Ovary (tissue), 3 donors: ENCODE data around the gene ANXA8L1.
"Not testable (repeated sequence)": the region's sequence is repeated elsewhere in the genome, so short reads cannot be mapped to it uniquely, and the experiment has no call there.

Source experiments
- EP300 ChIP-seq: sonication (generic); formaldehyde crosslinking; IDR thresholded peaks from one replicate; pipeline ENCODE4 v1.6.1; 2017; ENCODE audit warnings: antibody characterized with exemption
- POLR2A ChIP-seq: fragments of 450-650 bp; IDR thresholded peaks from one replicate; pipeline ENCODE4 v1.6.1; 2017; ENCODE audit warnings: antibody characterized with exemption, mild to moderate bottlenecking, moderate library complexity
- TF ChIP-seq, protein P1 (sequence below), 3 donors: fragments of 450-650 bp in 2 of 3; fragments of 200-600 bp in 1 of 3; IDR thresholded peaks; one replicate each; pipeline versions ENCODE4 v1.5.1 to v1.8.0; 2016 to 2022; ENCODE audit warnings: antibody characterized with exemption in 3 of 3, mild to moderate bottlenecking in 1 of 3
- donor health status: DM: no; HTN: no; CAD: no.

DNA sequence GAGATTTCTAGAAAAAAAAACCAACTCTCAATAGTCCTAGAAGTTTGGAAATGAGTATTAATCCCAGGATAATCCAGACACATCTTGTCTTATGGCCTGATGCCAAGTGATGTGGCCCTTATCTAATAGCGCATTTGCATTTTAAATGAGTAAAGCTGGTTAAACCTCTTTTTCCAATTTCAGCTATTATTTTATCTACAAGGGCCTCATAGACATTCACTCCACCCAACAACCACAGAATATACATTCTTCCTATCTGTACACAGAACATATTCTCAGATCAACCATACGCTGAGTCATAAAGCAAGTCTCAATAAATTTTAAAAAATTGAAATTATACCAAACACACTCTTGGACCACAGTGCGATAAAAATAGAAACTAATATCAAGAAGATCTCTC is 34.0 kb downstream of the ANXA8L1 start:
- TF ChIP-seq, protein P1, sequence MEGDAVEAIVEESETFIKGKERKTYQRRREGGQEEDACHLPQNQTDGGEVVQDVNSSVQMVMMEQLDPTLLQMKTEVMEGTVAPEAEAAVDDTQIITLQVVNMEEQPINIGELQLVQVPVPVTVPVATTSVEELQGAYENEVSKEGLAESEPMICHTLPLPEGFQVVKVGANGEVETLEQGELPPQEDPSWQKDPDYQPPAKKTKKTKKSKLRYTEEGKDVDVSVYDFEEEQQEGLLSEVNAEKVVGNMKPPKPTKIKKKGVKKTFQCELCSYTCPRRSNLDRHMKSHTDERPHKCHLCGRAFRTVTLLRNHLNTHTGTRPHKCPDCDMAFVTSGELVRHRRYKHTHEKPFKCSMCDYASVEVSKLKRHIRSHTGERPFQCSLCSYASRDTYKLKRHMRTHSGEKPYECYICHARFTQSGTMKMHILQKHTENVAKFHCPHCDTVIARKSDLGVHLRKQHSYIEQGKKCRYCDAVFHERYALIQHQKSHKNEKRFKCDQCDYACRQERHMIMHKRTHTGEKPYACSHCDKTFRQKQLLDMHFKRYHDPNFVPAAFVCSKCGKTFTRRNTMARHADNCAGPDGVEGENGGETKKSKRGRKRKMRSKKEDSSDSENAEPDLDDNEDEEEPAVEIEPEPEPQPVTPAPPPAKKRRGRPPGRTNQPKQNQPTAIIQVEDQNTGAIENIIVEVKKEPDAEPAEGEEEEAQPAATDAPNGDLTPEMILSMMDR (IDR thresholded peaks at IDR 0.05) = not testable (repeated sequence)
- TF ChIP-seq POLR2A, EP300: not testable (repeated sequence)
